GM12878 (cell line): ENCODE data around the gene HPX. TPM values are rescaled to one million over a fixed set of nuclear protein-coding genes. Genes with fewer than 3 reads are reported as not detected.

ENCODE experiments used
- ATAC-seq: fragments of 200-7000 bp; cut with Tn5 transposase; 3 replicates; pipeline ENCODE4 v1.9.1; 2020; ENCODE audit warnings: mild to moderate bottlenecking, moderate library complexity
- BruUV-seq: library from RNA; stranded (reverse); fragments of 400-500 nt; replicated peaks from 2 replicates; lab custom pipeline; 2021; lab: Mats Ljungman, UMichigan
- CTCF ChIA-PET: fragments of 300-600 bp; sonication (Branson Sonifier 250); formaldehyde crosslinking; extraction: SDS; loops from one replicate; lab custom pipeline; 2021; ENCODE audit warnings: inconsistent platforms; lab: Yijun Ruan, JAX
- POLR2A ChIA-PET: fragments of 350-600 bp; formaldehyde crosslinking; extraction: SDS; loops from one replicate; lab custom pipeline; 2021; ENCODE audit warnings: inconsistent platforms; lab: Charles Lee
- RAD21 ChIA-PET: fragments of 300-600 bp; sonication (Branson Sonifier 250); formaldehyde crosslinking; loops from one replicate; lab custom pipeline; 2023; ENCODE audit warnings: antibody characterized with exemption; ENCODE audit not compliant: unreplicated experiment; lab: Charles Lee
- SMC1A ChIA-PET: fragments of 300-600 bp; sonication (Branson Sonifier 250); formaldehyde crosslinking; loops from one replicate; lab custom pipeline; 2023; ENCODE audit not compliant: unreplicated experiment, uncharacterized antibody; lab: Charles Lee
- DNase-seq: peaks from one replicate; pipeline ENCODE4 v3.0.0-alpha.2; 2011; ENCODE audit warnings: low read depth, low spot score
- FAIRE-seq: peaks from 3 replicates; lab custom pipeline; 2011; peaks lifted over from hg19 to GRCh38; lab: Jason Lieb, UNC
- H2AFZ ChIP-seq: 2 replicates; pipeline ENCODE4 v1.6.0; 2011; ENCODE audit warnings: low read depth, low read length, control low read depth; ENCODE audit not compliant: control insufficient read depth
- H3K27ac ChIP-seq: 2 replicates; pipeline ENCODE4 v1.5.1; 2011; ENCODE audit warnings: control low read depth; ENCODE audit not compliant: control insufficient read depth, insufficient read depth
- H3K27me3 ChIP-seq, 2 experiments: replicated peaks in 1 of 2; 2 replicates each; pipeline versions ENCODE4 v1.6.0 to v1.6.1; 2011; ENCODE audit warnings: low read length in 1 of 2; ENCODE audit not compliant: control insufficient read depth in 2 of 2, insufficient read depth in 2 of 2
- H3K36me3 ChIP-seq, 2 experiments: 2 replicates each; pipeline ENCODE4 v1.5.1; 2011; ENCODE audit warnings: low read length in 1 of 2; ENCODE audit not compliant: control insufficient read depth in 2 of 2, insufficient read depth in 2 of 2
- H3K4me1 ChIP-seq: 2 replicates; pipeline ENCODE4 v1.6.1; 2011; ENCODE audit warnings: mild to moderate bottlenecking, low read length, moderate library complexity, mixed read lengths; ENCODE audit not compliant: control insufficient read depth, insufficient read depth
- H3K4me2 ChIP-seq: 2 replicates; pipeline ENCODE4 v1.6.0; 2011; ENCODE audit warnings: control low read depth; ENCODE audit not compliant: control insufficient read depth, insufficient read depth
- H3K4me3 ChIP-seq: fragments of 200-600 bp; sonication (generic); 2 replicates; pipeline ENCODE4 v1.5.1; 2016
- H3K79me2 ChIP-seq: 2 replicates; pipeline ENCODE4 v1.6.0; 2011; ENCODE audit warnings: low read length; ENCODE audit not compliant: control insufficient read depth, insufficient read depth
- H3K9ac ChIP-seq: 2 replicates; pipeline ENCODE4 v1.8.0; 2011; ENCODE audit warnings: low read length, control low read depth, mixed read lengths; ENCODE audit not compliant: control insufficient read depth, insufficient read depth
- H3K9me3 ChIP-seq: replicated peaks from 3 replicates; pipeline ENCODE4 v1.5.1; 2011; ENCODE audit warnings: mild to moderate bottlenecking, low read length; ENCODE audit not compliant: control insufficient read depth, insufficient read depth
- H4K20me1 ChIP-seq: 2 replicates; pipeline ENCODE4 v1.6.0; 2011; ENCODE audit not compliant: control insufficient read depth, insufficient read depth
- ATF2 ChIP-seq: IDR thresholded peaks from 2 replicates; pipeline ENCODE4 v1.6.1; 2012; ENCODE audit warnings: low read length, inconsistent platforms
- CBX5 ChIP-seq: sonication (generic); IDR thresholded peaks from 2 replicates; pipeline ENCODE4 v1.6.1; 2016; ENCODE audit warnings: low read depth, moderate library complexity, mild to moderate bottlenecking, inconsistent platforms
- FOXM1 ChIP-seq: IDR thresholded peaks from 2 replicates; pipeline ENCODE4 v1.6.1; 2012; ENCODE audit warnings: low read depth, mild to moderate bottlenecking, inconsistent platforms, low read length, moderate library complexity
- GABPA ChIP-seq: IDR thresholded peaks from 2 replicates; pipeline ENCODE4 v1.6.1; 2014; ENCODE audit warnings: antibody characterized with exemption, low read depth, mild to moderate bottlenecking, inconsistent platforms
- HDAC2 ChIP-seq: fragments of 200-600 bp; sonication (generic); IDR thresholded peaks from 2 replicates; pipeline ENCODE4 v1.6.1; 2017
- IRF5 ChIP-seq: fragments of 450-650 bp; IDR thresholded peaks from 2 replicates; pipeline ENCODE4 v1.6.1; 2017; ENCODE audit warnings: borderline replicate concordance
- MTA3 ChIP-seq: IDR thresholded peaks from 2 replicates; pipeline ENCODE4 v1.6.1; 2012; ENCODE audit warnings: low read length, inconsistent platforms, borderline replicate concordance
- MXI1 ChIP-seq: fragments of 150-350 bp; IDR thresholded peaks from 2 replicates; pipeline ENCODE4 v1.6.1; 2011; ENCODE audit warnings: low read depth, mild to moderate bottlenecking, inconsistent platforms, low read length, improper control_type of control experiment
- NFYA ChIP-seq: IDR thresholded peaks from 2 replicates; pipeline ENCODE4 v1.6.1; 2011; ENCODE audit warnings: low read depth, mild to moderate bottlenecking, low read length, improper control_type of control experiment, borderline replicate concordance
- PRDM15 ChIP-seq: fragments of 450-650 bp; formaldehyde crosslinking; IDR thresholded peaks from 2 replicates; pipeline ENCODE4 v1.4.0; 2020; ENCODE audit warnings: mild to moderate bottlenecking, moderate library complexity
- RELA ChIP-seq: fragments of 450-650 bp; IDR thresholded peaks from 2 replicates; pipeline ENCODE4 v1.8.0; 2014; ENCODE audit warnings: borderline replicate concordance; ENCODE audit not compliant: partially characterized antibody
- TARDBP ChIP-seq: IDR thresholded peaks from 2 replicates; pipeline ENCODE4 v1.6.1; 2016; ENCODE audit warnings: borderline replicate concordance
- WRNIP1 ChIP-seq: IDR thresholded peaks from 2 replicates; pipeline ENCODE4 v1.6.1; 2011; ENCODE audit warnings: low read depth, low read length, improper control_type of control experiment, borderline replicate concordance
- ZNF384 ChIP-seq: IDR thresholded peaks from 2 replicates; pipeline ENCODE4 v1.6.1; 2012; ENCODE audit warnings: low read depth, mild to moderate bottlenecking, low read length, improper control_type of control experiment, borderline replicate concordance
- ZZZ3 ChIP-seq: IDR thresholded peaks from 2 replicates; pipeline ENCODE4 v1.6.1; 2011; ENCODE audit warnings: low read depth; ENCODE audit not compliant: control insufficient read depth, insufficient read length
- WGBS: methylation state at CpG from one replicate; pipeline ENCODE4 v1.1.6; 2016; ENCODE audit warnings: low lambda C conversion rate; ENCODE audit not compliant: insufficient replicate concordance, insufficient coverage; ENCODE audit errors: missing lambda C conversion rate; 5-methylcytosine and 5-hydroxymethylcytosine counted together
- in situ Hi-C: fragments of 300-500 bp; cut with MboI; formaldehyde crosslinking; loops from 9 replicates; pipeline ENCODE4 v1.14.3; 2018; ENCODE audit warnings: mixed read lengths
- intact Hi-C: fragments of 100-400 bp; cut with micrococcal nuclease; formaldehyde crosslinking; loops from one replicate; pipeline ENCODE4 v1.14.2; 2022; ENCODE audit not compliant: unreplicated experiment
- polyA plus RNA-seq, 11 experiments: library from polyadenylated mRNA; depleted of rRNA in 4 of 11; unstranded in 6 of 11; stranded (reverse) in 5 of 11; fragments of >200 nt; fragmentation: Nextera tagmentation in 4 of 11; fragmentation: Illumina TruSeq in 1 of 11; extraction: Ambion mirVana in 4 of 11; extraction: Trizol in 1 of 11; gene quantifications; 1 replicate in 1 of 11; 2 replicates in 10 of 11; pipeline versions ENCODE4 v1.2.1 to v1.2.3, GENCODE V29; 2011 to 2016; ENCODE audit warnings: inconsistent platforms in 2 of 11, missing spikeins in 2 of 11, low read depth in 1 of 11
- total RNA-seq, 4 experiments: library from RNA; depleted of rRNA in 3 of 4; stranded (reverse); fragments of >200 nt in 3 of 4; fragmentation: Illumina TruSeq in 1 of 4; extraction: Trizol in 1 of 4; gene quantifications; 2 replicates each; pipeline versions ENCODE4 v1.2.1 to v1.2.3, GENCODE V29; 2013 to 2021

Gene HPX
- total and polyA plus RNA-seq, 10 of the 15 experiments (the other 5 are each of a cell fraction or from before 2014, with no cell fraction given): 0.08 to 1.7 (median 0.18) TPM; not detected in 1

GRCh38 chr11:6481012-6481923, 40.5 kb upstream of the HPX start, which contains the start of the genes ARFIP2 and TIMM10B:
Gene ARFIP2 (minus strand): TSS chr11:6481331. CDS start chr11:6480421, 910 bp downstream.
Gene TIMM10B (plus strand): TSS chr11:6481501. CDS start chr11:6481517, 16 bp downstream.
- peak within 1 kb of the TSS; percentile 83 for H2AFZ ChIP-seq
- H3K27me3 ChIP-seq: no peaks in the 10 kb centered on the region
- peak within 1 kb of the TSS; percentile 98 for H3K4me3 ChIP-seq
- DNase-seq: peak; percentile 91
- ATAC-seq: peak; percentile 98
- intact Hi-C loops (loop anchor here (2.0 to 10.0 kb wide), 3 partner anchors 126 to 1044 kb away; partner anchors contain the start of genes CNGA4 and FHIP1B), in situ Hi-C loops (loop anchor here (5.0 kb wide), 1 partner anchor 126 kb away; no protein-coding TSS in a partner anchor)
- H3K36me3 ChIP-seq: peaks cover 1 to 18% of the 10 kb centered on the region in 2 experiments; a peak in 3 of 4 replicates
- H4K20me1 ChIP-seq: no peaks in the 10 kb centered on the region
- ChIA-PET SMC1A (interaction anchor here (0.8 to 2.9 kb wide), 8 partner anchors 12 to 201 kb away, joined by 3 to 14 read pairs (median 4); partner anchors contain the start of gene MRPL17), RAD21 (interaction anchor here (0.9 to 1.7 kb wide), 16 partner anchors 9 to 202 kb away, joined by 3 to 13 read pairs (median 4); partner anchors contain the start of genes MRPL17, SMPD1, TAF10 and TPP1), POLR2A (interaction anchor here (0.6 to 2.0 kb wide), 16 partner anchors 11 to 268 kb away, joined by 3 to 26 read pairs (median 4); partner anchors contain the start of genes FHIP1B, ILK, MRPL17 and SMPD1), CTCF (interaction anchor here (0.6 to 10.7 kb wide), 13 partner anchors 9 to 202 kb away, joined by 3 to 119 read pairs (median 4); partner anchors contain the start of gene MRPL17)
- WGBS: 1% methylated on average over 62 of the region's 66 CpGs
- H3K4me1 ChIP-seq: peaks cover 19% of the 10 kb centered on the region
- H3K27ac ChIP-seq: peak within 1 kb of the TSS; percentile 80
- peaks cover 40% of the 10 kb centered on the region for H3K79me2 ChIP-seq
- H3K9ac ChIP-seq: peak within 1 kb of the TSS; percentile 89
- no TSS peak for BruUV-seq
- peak; percentile 95 for FAIRE-seq
- no peaks in the 10 kb centered on the region for H3K9me3 ChIP-seq
- H3K4me2 ChIP-seq: peak within 1 kb of the TSS; percentile 98
- TF ChIP-seq TARDBP (peak; percentile 81), MXI1 (peak; percentile 94), FOXM1 (no peak), IRF5 (no peak), ZZZ3 (no peak), ZNF384 (no peak), CBX5 (no peak), HDAC2 (no peak), GABPA (peak; percentile 94), ATF2 (peak; percentile 19; the same call in 1 of the 2 replicates), PRDM15 (CRISPR knock-in tag) (no peak), MTA3 (no peak), NFYA (no peak), WRNIP1 (peak; percentile 50; the same call in 1 of the 2 replicates), RELA (peak; percentile 63)
